ENCODE results near the gene NACC1. TPM values are rescaled to one million over a fixed set of nuclear protein-coding genes. Genes with fewer than 3 reads are reported as not detected.

Gene NACC1
- total and polyA plus RNA-seq, 2 of the 13 experiments (the other 11 are each of a cell fraction or from before 2014, with no cell fraction given): 31.8 to 42.3 TPM

- TF ChIP-seq SKI (IDR thresholded peaks at IDR 0.05; ENCODE audit: partially characterized antibody): no peak
- no peak for TF ChIP-seq ZNF619 (CRISPR knock-in tag; IDR thresholded peaks at IDR 0.05)
- TF ChIP-seq PCBP1 (IDR thresholded peaks at IDR 0.05; ENCODE audit: borderline replicate concordance, low read depth, low read length): no peak
- TF ChIP-seq MXD4 (CRISPR knock-in tag; IDR thresholded peaks at IDR 0.05): no peak
- TF ChIP-seq, protein P1, sequence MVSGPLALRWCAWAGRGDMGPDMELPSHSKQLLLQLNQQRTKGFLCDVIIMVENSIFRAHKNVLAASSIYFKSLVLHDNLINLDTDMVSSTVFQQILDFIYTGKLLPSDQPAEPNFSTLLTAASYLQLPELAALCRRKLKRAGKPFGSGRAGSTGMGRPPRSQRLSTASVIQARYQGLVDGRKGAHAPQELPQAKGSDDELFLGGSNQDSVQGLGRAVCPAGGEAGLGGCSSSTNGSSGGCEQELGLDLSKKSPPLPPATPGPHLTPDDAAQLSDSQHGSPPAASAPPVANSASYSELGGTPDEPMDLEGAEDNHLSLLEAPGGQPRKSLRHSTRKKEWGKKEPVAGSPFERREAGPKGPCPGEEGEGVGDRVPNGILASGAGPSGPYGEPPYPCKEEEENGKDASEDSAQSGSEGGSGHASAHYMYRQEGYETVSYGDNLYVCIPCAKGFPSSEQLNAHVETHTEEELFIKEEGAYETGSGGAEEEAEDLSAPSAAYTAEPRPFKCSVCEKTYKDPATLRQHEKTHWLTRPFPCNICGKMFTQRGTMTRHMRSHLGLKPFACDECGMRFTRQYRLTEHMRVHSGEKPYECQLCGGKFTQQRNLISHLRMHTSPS (CRISPR knock-in tag; IDR thresholded peaks at IDR 0.05; ENCODE audit: low read depth): 0 out of 2 replicates have a peak, but pooled peaks have one; percentile 2
- no peak for TF ChIP-seq TBX3 (IDR thresholded peaks at IDR 0.05; ENCODE audit: borderline replicate concordance)
- TF ChIP-seq ZNF496 (CRISPR knock-in tag; IDR thresholded peaks at IDR 0.05; ENCODE audit: insufficient replicate concordance): no peak
- peak; percentile 44 for TF ChIP-seq PRPF4 (IDR thresholded peaks at IDR 0.05; ENCODE audit: low read depth, low read length, poor library complexity, severe bottlenecking)
- no peak; the same call in 1 of the 2 replicates for TF ChIP-seq ZBED4 (CRISPR knock-in tag; IDR thresholded peaks at IDR 0.05; ENCODE audit: borderline replicate concordance)
- TF ChIP-seq ZNF407 (CRISPR knock-in tag; IDR thresholded peaks at IDR 0.05; ENCODE audit: not compliant biosample characterization): no peak
- TF ChIP-seq TSC22D2 (CRISPR knock-in tag; IDR thresholded peaks at IDR 0.05; ENCODE audit: borderline replicate concordance): no peak
- TF ChIP-seq CBX2 (IDR thresholded peaks at IDR 0.05; ENCODE audit: low read depth, low read length): no peak
- TF ChIP-seq CBX2 (CRISPR knock-in tag; IDR thresholded peaks at IDR 0.05; ENCODE audit: low read depth): no peak
- no peak; the same call in 1 of the 2 replicates for TF ChIP-seq ZSCAN30 (CRISPR knock-in tag; IDR thresholded peaks at IDR 0.05)
- no peak for TF ChIP-seq ZNF350 (CRISPR knock-in tag; IDR thresholded peaks at IDR 0.05; ENCODE audit: borderline replicate concordance, low read depth)
Observed at GRCh38 chr19:13163609-13164342, 45.7 kb downstream of the NACC1 start (continued).

Data from HepG2 (cell line).